HG03064 (cell line): ENCODE results near the gene TMOD4.

Experiments used
- ATAC-seq: cut with Tn5 transposase; IDR thresholded peaks from one replicate; pipeline ENCODE4 v1.9.1; 2021; ENCODE audit warnings: low read depth; ENCODE audit not compliant: unreplicated experiment

TMOD4 gene

DNA sequence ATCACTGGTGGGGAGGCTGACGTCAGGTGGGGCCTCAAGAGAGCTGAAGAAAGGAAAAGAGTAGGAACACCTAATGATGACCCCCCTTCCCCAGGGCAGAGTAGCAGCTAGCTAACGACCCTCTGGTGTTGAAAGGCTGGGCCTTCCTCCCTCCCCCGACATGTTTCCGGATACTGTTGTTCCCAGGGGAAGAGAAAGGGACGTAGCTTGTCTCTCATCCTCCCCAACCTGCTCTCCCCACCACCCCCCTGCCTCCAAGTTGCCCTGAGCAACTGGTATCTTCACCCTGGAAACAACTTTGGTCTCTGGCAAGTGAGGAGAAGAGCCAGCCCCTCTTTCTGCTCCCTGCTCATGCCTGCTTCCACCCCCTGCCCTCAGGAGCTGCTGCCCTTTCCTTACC lies 31.8 kb downstream of the TMOD4 start:
- ATAC-seq = no peak

DNA sequence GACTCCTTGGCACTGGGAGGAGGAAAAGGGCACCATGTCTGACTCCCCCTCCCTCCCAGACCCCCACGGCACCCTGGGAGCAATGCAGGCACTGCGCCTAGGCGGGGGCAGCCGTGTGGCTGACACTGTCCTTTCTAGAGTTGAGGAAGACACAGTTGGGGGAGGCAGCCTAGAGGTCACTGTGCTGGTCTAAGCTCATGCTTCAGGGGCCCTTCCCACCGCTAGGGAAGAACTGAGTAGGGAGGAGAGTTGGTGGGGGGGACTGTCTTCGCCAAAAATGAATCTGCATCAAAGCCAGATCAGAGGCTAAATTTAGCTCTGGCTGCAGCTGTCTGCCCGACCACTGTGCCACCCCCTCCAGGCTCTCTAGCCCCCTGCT lies 32.7 kb downstream of the TMOD4 start:
- ATAC-seq = no peak

GRCh38 chr1:151142411-151143056 lies 33.2 kb downstream of the TMOD4 start:
- no peak for ATAC-seq

DNA sequence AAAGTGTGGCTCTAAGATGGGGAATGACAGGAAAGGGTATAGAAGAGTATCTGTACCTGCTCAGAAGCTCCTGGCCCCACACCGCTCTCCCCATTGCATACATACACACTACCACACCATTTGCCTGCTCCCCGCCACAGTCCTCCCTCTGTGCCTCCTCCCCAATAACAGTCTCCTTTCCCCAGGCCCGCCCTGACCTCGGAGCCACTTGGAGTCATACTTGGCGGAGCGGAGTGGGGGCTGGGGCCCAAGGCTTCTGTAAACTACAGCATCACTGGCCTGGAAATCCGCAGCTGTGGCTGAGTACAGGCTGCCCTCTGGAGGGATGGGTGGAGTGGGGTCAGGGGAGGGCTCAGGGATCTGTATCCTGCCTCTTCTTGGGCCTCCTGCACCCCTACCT lies 38.0 kb downstream of the TMOD4 start:
- ATAC-seq = no peak

- ATAC-seq = no peak
These were observed 40.1 kb downstream of the TMOD4 start for GRCh38 chr1:151135433-151136385.

DNA sequence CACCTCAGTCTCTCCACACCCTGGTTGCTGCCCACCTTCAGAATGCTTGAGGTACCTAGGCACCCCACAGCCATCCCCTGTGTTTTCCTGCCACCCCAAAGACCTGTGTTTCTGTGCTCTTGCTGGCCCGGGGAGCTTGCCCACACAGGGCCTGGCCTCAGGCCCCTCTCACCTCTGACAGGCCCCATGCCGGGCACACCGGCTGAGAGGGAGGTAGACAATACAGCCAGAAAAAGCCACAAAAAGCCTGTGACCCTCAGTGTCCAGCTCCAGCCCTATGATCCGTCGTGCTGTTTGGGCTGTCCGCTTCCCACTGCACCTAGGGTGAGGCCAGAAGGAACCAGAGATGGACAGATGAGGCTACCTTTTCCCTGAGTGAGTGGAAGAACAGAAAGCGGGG lies 40.8 kb downstream of the TMOD4 start:
- ATAC-seq = no peak

DNA sequence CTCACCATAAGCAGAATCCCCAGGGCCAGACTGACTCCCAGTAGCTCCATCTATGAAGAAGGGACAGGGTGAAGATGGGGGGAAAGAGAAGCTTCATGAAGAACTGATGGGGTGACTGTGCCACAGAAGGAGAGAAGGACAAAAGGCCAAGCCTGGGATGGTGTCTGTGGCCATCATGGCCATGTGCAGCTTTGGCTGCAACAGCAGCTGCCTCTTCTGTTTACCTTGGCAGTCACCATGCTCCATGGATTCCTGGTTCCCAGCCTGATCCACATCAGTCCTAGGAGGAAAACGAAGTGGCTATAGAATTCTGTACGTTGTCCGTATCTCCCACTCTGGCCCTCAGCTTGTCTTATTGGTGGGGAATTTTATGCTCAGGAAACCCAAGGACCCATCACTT lies 41.4 kb downstream of the TMOD4 start:
- no peak for ATAC-seq

DNA sequence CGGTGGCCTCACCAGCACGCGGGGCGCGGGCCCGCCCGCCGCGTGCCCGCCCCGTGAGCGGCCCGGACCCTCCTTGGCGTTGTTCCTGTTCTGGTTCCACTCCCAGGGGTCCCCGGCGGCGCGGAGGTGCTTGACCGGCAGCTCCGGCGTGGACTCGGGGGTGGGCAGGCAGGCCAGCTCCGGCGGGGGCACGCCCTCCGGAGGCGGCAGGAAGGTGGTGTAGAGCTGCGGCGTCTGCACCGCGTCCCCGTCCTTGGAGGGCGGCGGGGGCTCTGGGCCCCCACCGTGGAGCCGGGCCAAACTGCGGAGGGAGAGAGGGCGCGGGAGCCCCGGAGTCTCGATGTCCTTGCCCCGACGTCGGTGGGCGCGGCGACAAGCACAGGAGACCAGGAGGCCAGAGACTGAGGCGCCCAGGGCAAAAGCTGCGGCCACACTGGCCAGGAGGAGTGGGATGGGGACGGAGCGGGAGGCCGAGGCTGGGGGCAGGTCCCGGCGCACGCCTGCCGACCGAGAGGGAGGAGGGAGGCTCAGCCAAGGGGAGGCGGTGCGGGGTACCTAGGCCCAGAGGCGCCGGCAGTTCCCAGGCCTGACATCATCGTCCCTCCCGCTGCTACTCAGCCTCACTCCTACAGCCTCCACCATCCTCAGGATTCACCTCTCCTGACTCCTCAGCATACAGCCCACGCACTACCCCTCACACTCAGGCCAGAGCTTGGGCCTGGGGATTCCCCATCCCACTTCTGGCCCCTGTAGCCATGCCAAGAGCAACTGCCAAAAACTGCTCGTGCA lies 42.6 kb downstream of the TMOD4 start:
- no peak for ATAC-seq

GRCh38 chr1:151132335-151133017 lies 43.3 kb downstream of the TMOD4 start:
- no peak for ATAC-seq

DNA sequence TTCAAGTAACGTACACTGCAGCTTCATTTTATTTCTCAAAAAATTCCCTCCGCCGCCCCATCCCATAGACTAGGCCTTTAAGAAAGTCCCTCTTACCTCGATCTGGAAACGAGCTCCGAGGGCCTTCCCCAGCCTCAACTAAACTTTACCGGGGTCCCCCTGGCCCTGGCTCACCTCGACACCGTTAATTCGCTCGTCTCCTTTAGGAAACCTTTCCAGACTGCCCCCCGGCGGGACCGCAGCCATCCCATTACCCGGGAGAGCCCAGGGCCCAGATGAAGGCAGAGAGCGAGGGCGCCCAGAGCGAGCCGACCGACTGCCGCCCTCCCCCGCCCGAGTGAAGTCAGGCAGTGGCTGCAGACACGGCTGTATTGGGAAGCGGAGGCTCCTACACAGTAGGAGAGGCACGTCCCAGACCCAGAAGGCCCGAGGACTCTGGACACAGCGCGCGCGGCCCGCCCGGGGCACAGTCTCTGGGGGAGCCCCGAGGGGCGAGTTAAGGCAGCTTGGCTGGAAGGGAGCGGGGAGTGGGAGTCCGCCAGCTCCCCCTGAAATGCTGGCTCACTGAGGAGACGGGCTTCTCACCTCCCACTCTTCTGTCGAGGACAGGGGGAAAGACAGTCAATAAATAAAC lies 44.0 kb downstream of the TMOD4 start:
- ATAC-seq = no peak

- ATAC-seq = peak; percentile 80
These were observed 44.7 kb downstream of the TMOD4 start for GRCh38 chr1:151130987-151131586.

DNA sequence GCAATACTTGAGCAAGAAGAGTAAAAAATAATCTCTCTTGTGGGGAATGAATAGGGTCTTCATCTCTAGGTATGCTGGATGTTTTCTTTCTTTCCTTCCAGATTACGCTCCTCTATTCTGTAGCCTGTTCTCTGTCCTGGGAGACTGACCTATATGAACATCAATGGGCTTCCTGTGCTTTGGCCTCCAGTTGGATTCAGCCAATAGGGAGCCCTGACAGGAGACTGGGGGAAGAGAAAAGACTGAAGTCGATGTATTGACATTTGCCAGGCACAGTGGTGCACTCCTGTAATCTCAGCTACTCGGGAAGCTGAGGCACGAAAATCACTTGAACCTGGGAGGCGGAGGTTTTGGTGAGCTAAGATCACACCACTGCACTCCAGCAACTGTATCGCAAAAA lies 47.0 kb downstream of the TMOD4 start:
- ATAC-seq = no peak

DNA sequence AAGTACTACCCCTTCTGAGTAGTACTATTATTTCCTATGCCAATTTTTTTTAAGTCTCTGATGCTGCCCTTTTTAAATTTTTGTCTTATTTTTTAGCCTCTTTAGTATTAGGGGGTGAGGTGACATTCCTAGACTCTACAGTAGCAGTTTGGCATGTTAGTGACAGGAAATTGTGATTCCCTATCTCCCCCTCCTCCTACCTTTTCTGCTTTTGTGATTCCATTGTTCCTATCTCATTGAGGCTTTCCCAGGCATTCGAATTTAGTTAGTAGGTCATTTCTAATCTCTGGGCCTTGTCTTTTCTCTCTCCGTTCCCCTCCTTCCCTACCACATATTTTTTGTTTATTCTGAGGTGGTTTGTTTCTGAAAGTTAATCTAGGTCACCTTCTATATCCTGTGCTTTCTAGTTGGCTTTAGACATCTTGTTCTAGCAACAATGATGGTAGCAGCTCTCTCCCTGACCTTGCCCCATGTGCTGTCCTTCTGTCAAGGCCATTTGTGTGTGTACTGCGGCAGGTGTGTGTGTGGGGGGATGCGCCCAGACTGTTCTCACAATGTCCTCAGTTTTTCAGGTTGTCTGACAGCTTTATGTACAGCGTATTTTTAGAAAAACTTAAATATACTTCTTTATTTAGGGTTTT lies 50.9 kb downstream of the TMOD4 start:
- no peak for ATAC-seq
